ENCODE results near the gene MYO18A.

The MYO18A gene

GRCh38 chr17:29073520-29073919 is 106.7 kb downstream of the MYO18A start:
- no peak overlapping the region for H3K27ac ChIP-seq (ENCODE audit: insufficient read depth, low read length, poor library complexity, severe bottlenecking)
- H3K27me3 ChIP-seq (replicated peaks; ENCODE audit: control insufficient read depth, insufficient read depth, low read length, poor library complexity, severe bottlenecking): no peaks in the 10 kb centered on the region
- H3K4me3 ChIP-seq (ENCODE audit: insufficient read depth, low read depth, low read length, poor library complexity, severe bottlenecking): no peak overlapping the region
- no peaks in the 10 kb centered on the region for H3K4me1 ChIP-seq (ENCODE audit: control insufficient read depth, insufficient read depth, low read length, poor library complexity, severe bottlenecking)
- H3K9me3 ChIP-seq (ENCODE audit: control insufficient read depth, low read length): no peaks in the 10 kb centered on the region
- peaks cover 10% of the 10 kb centered on the region for H3K36me3 ChIP-seq (ENCODE audit: control insufficient read depth, insufficient read depth, low read length)
- no peak for DNase-seq

GRCh38 chr17:29073045-29073444 is 107.2 kb downstream of the MYO18A start:
- Histone ChIP-seq H3K9me3 (ENCODE audit: control insufficient read depth, low read length) (no peaks in the 10 kb centered on the region), H3K36me3 (ENCODE audit: control insufficient read depth, insufficient read depth, low read length) (peaks cover 6% of the 10 kb centered on the region), H3K27me3 (replicated peaks; ENCODE audit: control insufficient read depth, insufficient read depth, low read length, poor library complexity, severe bottlenecking) (no peaks in the 10 kb centered on the region), H3K27ac (ENCODE audit: insufficient read depth, low read length, poor library complexity, severe bottlenecking) (no peak overlapping the region), H3K4me3 (ENCODE audit: insufficient read depth, low read depth, low read length, poor library complexity, severe bottlenecking) (no peak overlapping the region), H3K4me1 (ENCODE audit: control insufficient read depth, insufficient read depth, low read length, poor library complexity, severe bottlenecking) (no peaks in the 10 kb centered on the region)
- no peak for DNase-seq

DNA sequence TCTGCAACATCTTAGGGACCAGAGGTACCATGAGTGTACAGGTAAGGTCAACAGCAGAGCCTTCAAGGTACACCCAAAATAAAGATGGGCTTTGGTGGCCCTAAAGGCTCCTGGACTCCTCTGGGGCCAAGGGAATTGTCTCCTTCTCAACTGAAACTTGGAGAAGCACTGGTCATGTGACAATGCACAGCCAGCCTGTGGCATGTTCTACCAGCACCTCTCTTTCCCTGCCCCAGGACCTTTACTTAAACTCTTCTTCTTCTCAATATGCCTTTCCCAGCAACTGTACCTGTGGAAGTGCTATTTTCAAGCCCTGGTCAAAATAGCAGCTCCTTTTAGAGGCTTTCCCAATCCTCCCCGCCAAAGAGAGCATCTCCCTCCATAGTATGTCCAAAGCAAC is 108.9 kb downstream of the MYO18A start:
- Histone ChIP-seq H3K27ac (ENCODE audit: insufficient read depth, low read length, poor library complexity, severe bottlenecking) (no peak overlapping the region), H3K27me3 (replicated peaks; ENCODE audit: control insufficient read depth, insufficient read depth, low read length, poor library complexity, severe bottlenecking) (no peaks in the 10 kb centered on the region), H3K9me3 (ENCODE audit: control insufficient read depth, low read length) (no peaks in the 10 kb centered on the region), H3K4me3 (ENCODE audit: insufficient read depth, low read depth, low read length, poor library complexity, severe bottlenecking) (no peak overlapping the region), H3K36me3 (ENCODE audit: control insufficient read depth, insufficient read depth, low read length) (no peaks in the 10 kb centered on the region), H3K4me1 (ENCODE audit: control insufficient read depth, insufficient read depth, low read length, poor library complexity, severe bottlenecking) (no peaks in the 10 kb centered on the region)
- DNase-seq: no peak

GRCh38 chr17:29070781-29071180 is 109.4 kb downstream of the MYO18A start:
- H3K27ac ChIP-seq (ENCODE audit: insufficient read depth, low read length, poor library complexity, severe bottlenecking): no peak overlapping the region
- H3K9me3 ChIP-seq (ENCODE audit: control insufficient read depth, low read length): no peaks in the 10 kb centered on the region
- H3K27me3 ChIP-seq (replicated peaks; ENCODE audit: control insufficient read depth, insufficient read depth, low read length, poor library complexity, severe bottlenecking): no peaks in the 10 kb centered on the region
- DNase-seq: no peak
- no peaks in the 10 kb centered on the region for H3K36me3 ChIP-seq (ENCODE audit: control insufficient read depth, insufficient read depth, low read length)
- H3K4me3 ChIP-seq (ENCODE audit: insufficient read depth, low read depth, low read length, poor library complexity, severe bottlenecking): no peak overlapping the region
- no peaks in the 10 kb centered on the region for H3K4me1 ChIP-seq (ENCODE audit: control insufficient read depth, insufficient read depth, low read length, poor library complexity, severe bottlenecking)

DNA sequence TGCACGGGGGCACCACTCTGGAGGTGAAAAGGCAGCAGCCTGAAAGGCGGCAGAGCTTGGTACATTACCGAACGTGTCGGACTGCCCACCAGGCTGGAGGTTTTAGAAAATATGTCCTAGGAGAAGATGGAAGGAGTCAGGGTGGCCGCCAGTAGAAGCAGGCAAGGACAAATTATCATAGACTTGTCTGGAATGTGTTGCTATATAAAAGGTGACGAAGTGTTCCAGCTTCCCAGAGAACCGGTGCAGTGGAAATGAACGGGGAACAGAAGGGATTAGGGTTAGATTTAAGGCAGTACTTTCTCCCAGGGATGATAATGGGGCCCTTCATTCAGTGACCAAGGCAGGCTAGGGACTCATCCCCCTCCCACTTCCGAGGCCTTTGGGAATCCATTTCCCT is 109.9 kb downstream of the MYO18A start:
- no peak for DNase-seq
- no peaks in the 10 kb centered on the region for H3K36me3 ChIP-seq (ENCODE audit: control insufficient read depth, insufficient read depth, low read length)
- H3K27ac ChIP-seq (ENCODE audit: insufficient read depth, low read length, poor library complexity, severe bottlenecking): no peak overlapping the region
- no peaks in the 10 kb centered on the region for H3K4me1 ChIP-seq (ENCODE audit: control insufficient read depth, insufficient read depth, low read length, poor library complexity, severe bottlenecking)
- no peaks in the 10 kb centered on the region for H3K9me3 ChIP-seq (ENCODE audit: control insufficient read depth, low read length)
- H3K4me3 ChIP-seq (ENCODE audit: insufficient read depth, low read depth, low read length, poor library complexity, severe bottlenecking): no peak overlapping the region
- H3K27me3 ChIP-seq (replicated peaks; ENCODE audit: control insufficient read depth, insufficient read depth, low read length, poor library complexity, severe bottlenecking): no peaks in the 10 kb centered on the region

GRCh38 chr17:29069526-29070041 is 110.6 kb downstream of the MYO18A start:
- Histone ChIP-seq H3K9me3 (ENCODE audit: control insufficient read depth, low read length) (no peaks in the 10 kb centered on the region), H3K36me3 (ENCODE audit: control insufficient read depth, insufficient read depth, low read length) (no peaks in the 10 kb centered on the region), H3K27me3 (replicated peaks; ENCODE audit: control insufficient read depth, insufficient read depth, low read length, poor library complexity, severe bottlenecking) (no peaks in the 10 kb centered on the region), H3K4me1 (ENCODE audit: control insufficient read depth, insufficient read depth, low read length, poor library complexity, severe bottlenecking) (no peaks in the 10 kb centered on the region), H3K4me3 (ENCODE audit: insufficient read depth, low read depth, low read length, poor library complexity, severe bottlenecking) (no peak overlapping the region), H3K27ac (ENCODE audit: insufficient read depth, low read length, poor library complexity, severe bottlenecking) (no peak overlapping the region)
- DNase-seq: no peak

GRCh38 chr17:29068818-29069217 is 111.4 kb downstream of the MYO18A start:
- Histone ChIP-seq H3K4me3 (ENCODE audit: insufficient read depth, low read depth, low read length, poor library complexity, severe bottlenecking) (no peak overlapping the region), H3K9me3 (ENCODE audit: control insufficient read depth, low read length) (no peaks in the 10 kb centered on the region), H3K27me3 (replicated peaks; ENCODE audit: control insufficient read depth, insufficient read depth, low read length, poor library complexity, severe bottlenecking) (no peaks in the 10 kb centered on the region), H3K36me3 (ENCODE audit: control insufficient read depth, insufficient read depth, low read length) (no peaks in the 10 kb centered on the region), H3K4me1 (ENCODE audit: control insufficient read depth, insufficient read depth, low read length, poor library complexity, severe bottlenecking) (no peaks in the 10 kb centered on the region), H3K27ac (ENCODE audit: insufficient read depth, low read length, poor library complexity, severe bottlenecking) (no peak overlapping the region)
- DNase-seq: no peak

GRCh38 chr17:29066606-29067005 is 113.6 kb downstream of the MYO18A start:
- no peak for DNase-seq
- Histone ChIP-seq H3K36me3 (ENCODE audit: control insufficient read depth, insufficient read depth, low read length) (no peaks in the 10 kb centered on the region), H3K4me1 (ENCODE audit: control insufficient read depth, insufficient read depth, low read length, poor library complexity, severe bottlenecking) (no peaks in the 10 kb centered on the region), H3K27me3 (replicated peaks; ENCODE audit: control insufficient read depth, insufficient read depth, low read length, poor library complexity, severe bottlenecking) (no peaks in the 10 kb centered on the region), H3K9me3 (ENCODE audit: control insufficient read depth, low read length) (no peaks in the 10 kb centered on the region), H3K4me3 (ENCODE audit: insufficient read depth, low read depth, low read length, poor library complexity, severe bottlenecking) (no peak overlapping the region), H3K27ac (ENCODE audit: insufficient read depth, low read length, poor library complexity, severe bottlenecking) (no peak overlapping the region)

DNA sequence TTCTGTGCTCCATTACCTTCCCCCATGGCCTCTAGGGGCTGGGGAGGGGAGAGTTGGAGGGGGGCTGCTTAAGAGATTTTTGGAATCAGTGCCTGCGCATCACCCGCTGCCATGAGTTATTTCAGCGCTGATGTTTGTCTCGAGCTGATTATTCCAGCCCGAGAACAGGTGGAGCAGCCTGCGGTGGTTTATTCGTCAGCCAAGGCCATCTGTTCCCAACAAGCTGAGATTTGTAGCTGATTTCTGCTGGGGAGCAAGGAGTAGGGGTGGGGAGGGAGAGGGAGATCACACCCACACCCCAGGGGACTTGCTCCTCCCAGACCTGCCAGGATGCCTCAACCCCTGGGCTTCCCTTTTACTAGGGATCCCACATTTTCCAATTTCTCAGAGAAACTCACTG is 114.2 kb downstream of the MYO18A start:
- H3K27ac ChIP-seq (ENCODE audit: insufficient read depth, low read length, poor library complexity, severe bottlenecking): no peak overlapping the region
- H3K4me1 ChIP-seq (ENCODE audit: control insufficient read depth, insufficient read depth, low read length, poor library complexity, severe bottlenecking): no peaks in the 10 kb centered on the region
- no peaks in the 10 kb centered on the region for H3K36me3 ChIP-seq (ENCODE audit: control insufficient read depth, insufficient read depth, low read length)
- DNase-seq: no peak
- no peaks in the 10 kb centered on the region for H3K9me3 ChIP-seq (ENCODE audit: control insufficient read depth, low read length)
- H3K4me3 ChIP-seq (ENCODE audit: insufficient read depth, low read depth, low read length, poor library complexity, severe bottlenecking): no peak overlapping the region
- no peaks in the 10 kb centered on the region for H3K27me3 ChIP-seq (replicated peaks; ENCODE audit: control insufficient read depth, insufficient read depth, low read length, poor library complexity, severe bottlenecking)

DNA sequence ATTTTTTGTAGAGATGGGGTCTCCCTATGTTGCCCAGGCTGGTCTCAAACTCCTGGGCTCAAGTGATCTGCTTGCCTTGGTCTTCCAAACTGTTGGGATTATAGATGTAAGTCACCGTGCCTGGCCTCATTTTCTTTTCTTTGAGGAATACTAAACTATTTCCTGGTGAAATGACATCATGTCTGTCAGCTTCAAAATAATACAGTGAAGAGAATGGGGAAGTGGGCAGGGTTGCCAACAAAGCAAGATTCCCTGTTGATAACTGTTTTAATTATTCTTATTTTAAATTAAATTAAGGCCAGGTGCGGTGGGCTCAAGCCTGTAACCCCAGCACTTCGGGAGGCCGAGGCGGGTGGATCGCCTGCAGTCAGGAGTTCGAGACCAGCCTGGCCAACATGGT is 116.2 kb downstream of the MYO18A start:
- no peaks in the 10 kb centered on the region for H3K4me1 ChIP-seq (ENCODE audit: control insufficient read depth, insufficient read depth, low read length, poor library complexity, severe bottlenecking)
- no peaks in the 10 kb centered on the region for H3K36me3 ChIP-seq (ENCODE audit: control insufficient read depth, insufficient read depth, low read length)
- no peak for DNase-seq
- no peaks in the 10 kb centered on the region for H3K9me3 ChIP-seq (ENCODE audit: control insufficient read depth, low read length)
- no peaks in the 10 kb centered on the region for H3K27me3 ChIP-seq (replicated peaks; ENCODE audit: control insufficient read depth, insufficient read depth, low read length, poor library complexity, severe bottlenecking)
- no peak overlapping the region for H3K27ac ChIP-seq (ENCODE audit: insufficient read depth, low read length, poor library complexity, severe bottlenecking)
- H3K4me3 ChIP-seq (ENCODE audit: insufficient read depth, low read depth, low read length, poor library complexity, severe bottlenecking): no peak overlapping the region

DNA sequence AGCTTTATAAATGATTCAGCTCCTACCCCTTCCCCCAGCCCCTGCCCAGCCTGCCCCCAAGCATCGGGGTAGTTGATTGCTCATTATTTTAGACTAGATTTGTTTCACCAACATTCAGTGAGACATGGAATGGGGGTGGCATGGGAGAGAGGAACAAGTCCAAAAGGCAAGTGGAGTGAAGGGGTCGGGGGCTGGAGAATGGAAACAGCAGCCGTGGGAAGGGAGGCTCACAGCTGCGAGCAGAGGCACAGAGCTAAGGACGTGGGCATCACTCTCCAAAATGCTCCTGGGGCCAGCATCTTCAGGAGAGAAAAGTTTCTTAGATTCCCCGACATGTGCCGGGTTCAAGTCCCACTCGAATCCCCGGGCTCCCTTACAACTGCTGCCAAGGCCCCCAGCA is 118.0 kb downstream of the MYO18A start:
- Histone ChIP-seq H3K4me3 (ENCODE audit: insufficient read depth, low read depth, low read length, poor library complexity, severe bottlenecking) (no peak overlapping the region), H3K36me3 (ENCODE audit: control insufficient read depth, insufficient read depth, low read length) (no peaks in the 10 kb centered on the region), H3K9me3 (ENCODE audit: control insufficient read depth, low read length) (no peaks in the 10 kb centered on the region), H3K27me3 (replicated peaks; ENCODE audit: control insufficient read depth, insufficient read depth, low read length, poor library complexity, severe bottlenecking) (no peaks in the 10 kb centered on the region), H3K4me1 (ENCODE audit: control insufficient read depth, insufficient read depth, low read length, poor library complexity, severe bottlenecking) (no peaks in the 10 kb centered on the region), H3K27ac (ENCODE audit: insufficient read depth, low read length, poor library complexity, severe bottlenecking) (no peak overlapping the region)
- DNase-seq: no peak
